RKO (cell line): ENCODE results near the gene GRIK2.
"Not testable (repeated sequence)": the region's sequence is repeated elsewhere in the genome, so short reads cannot be mapped to it uniquely, and the experiment has no call there.

Source experiments
- DNase-seq: peaks from one replicate; pipeline ENCODE4 v3.0.0-alpha.2; 2016; ENCODE audit warnings: low spot score

GRIK2 gene

DNA sequence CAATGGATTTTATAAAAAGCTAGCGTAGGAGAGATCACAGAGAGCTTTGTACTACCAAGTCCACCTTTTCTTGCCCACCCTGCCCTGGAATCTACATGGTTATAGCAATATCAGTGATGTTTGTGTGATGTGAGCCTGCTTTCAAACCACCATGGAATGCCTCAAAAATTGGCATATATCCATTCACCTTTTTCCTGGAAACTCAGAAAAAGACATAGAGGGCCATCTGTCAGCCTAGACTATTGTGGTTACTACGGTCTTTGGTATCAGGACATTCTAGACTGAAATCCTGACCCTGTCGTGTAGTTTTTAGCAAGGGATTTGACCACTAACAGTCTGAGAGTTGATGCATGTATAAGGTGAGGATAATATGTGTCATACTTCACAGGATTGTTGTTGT is 239.6 kb downstream of the GRIK2 start:
- DNase-seq: no peak

DNA sequence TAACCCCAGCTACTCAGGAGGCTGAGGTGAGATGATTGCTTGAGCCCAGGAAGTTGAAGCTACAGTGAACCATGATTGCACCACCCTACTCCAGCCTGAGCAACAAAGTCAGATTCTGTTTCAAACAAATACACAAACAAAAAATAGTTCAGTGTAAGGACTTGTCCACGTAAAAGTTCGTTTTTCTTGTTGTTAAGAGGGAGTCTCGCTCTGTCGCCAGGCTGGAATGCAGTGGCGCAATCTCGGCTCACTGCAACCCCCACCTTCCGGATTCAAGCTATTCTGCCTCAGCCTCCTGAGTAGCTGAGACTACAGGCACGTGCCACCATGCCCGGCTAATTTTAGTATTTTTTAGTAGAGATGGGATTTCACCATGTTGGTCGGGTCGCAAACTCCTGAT is 245.4 kb downstream of the GRIK2 start:
- DNase-seq: not testable (repeated sequence)

GRCh38 chr6:101640131-101640530 is 246.6 kb downstream of the GRIK2 start:
- no peak for DNase-seq

DNA sequence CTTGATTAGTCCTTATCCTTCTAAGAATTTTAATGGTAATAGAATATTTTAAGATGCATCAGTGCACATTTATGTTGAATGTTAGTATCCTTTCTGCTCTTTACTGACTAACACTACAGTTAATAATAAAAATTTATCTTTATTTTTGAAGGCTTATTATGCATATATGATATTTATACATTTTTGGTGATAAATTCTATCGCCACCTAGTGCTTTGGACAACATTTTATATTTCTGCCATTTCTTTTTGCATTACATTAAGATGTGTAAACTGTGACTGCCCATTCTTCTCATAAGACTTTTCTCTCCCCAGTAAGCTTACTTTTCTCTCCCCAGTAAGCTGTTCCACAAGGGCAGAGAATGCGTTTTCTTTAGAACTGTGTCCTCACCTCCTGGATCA is 252.3 kb downstream of the GRIK2 start:
- DNase-seq: no peak

DNA sequence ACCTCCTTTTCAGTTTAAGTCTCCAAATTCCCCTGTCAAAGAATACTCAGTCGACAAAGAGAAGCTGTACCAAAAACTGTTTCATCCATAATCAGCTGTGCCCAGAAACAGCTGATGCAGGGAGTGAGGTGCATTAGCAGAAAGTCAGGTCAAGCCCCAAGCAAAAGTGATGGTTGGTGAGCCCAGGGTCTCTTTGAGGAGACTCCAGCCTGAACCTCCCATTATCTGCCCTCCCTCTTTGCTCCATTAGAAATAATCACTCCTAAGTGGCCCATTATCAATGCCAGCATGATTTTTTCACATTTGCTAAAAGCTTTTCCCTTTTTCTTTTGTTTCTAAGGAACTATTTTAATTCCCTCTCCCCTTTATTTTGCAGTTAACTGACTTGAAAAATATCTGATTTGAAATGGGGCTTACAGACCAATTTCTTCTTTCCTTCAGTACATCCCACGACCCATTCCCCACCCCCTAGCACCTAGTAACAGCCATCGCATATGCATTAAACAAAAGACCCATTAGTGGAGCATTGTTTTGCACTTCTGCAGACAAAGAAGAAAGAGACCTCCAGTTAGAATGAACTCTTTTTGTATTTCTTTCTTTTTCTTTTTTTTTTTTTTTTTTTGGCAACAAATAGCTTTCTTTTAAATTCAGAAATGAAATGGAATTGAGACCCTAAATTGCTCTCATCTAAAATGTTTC is 257.0 kb downstream of the GRIK2 start:
- no peak for DNase-seq

- DNase-seq: no peak
Measured at GRCh38 chr6:101652079-101652478, 258.6 kb downstream of the GRIK2 start.

GRCh38 chr6:101655109-101655508 is 261.6 kb downstream of the GRIK2 start:
- DNase-seq: no peak

- no peak for DNase-seq
Measured at GRCh38 chr6:101662111-101662897, 268.8 kb downstream of the GRIK2 start.

DNA sequence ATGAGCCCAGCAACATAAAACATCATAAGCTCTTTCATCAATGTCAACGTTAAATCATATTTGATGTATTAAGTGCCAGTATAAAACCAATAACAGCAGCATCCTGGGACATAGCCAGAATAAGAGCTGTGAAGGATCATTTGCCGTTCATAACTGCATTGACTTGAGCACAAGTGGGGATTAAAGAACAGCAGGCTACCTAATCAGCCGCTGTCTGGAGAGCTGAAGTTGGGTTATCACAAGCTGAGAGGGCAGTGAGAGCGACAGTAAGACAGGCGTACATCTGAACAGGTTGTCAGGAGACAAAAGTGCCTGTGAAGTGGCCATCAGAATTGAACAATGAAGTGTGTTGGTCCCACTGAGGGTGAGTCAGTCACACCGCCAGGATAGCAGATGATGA is 269.6 kb downstream of the GRIK2 start:
- DNase-seq: no peak

GRCh38 chr6:101666256-101666655 is 272.7 kb downstream of the GRIK2 start:
- DNase-seq: peak; percentile 15

GRCh38 chr6:101668496-101669030 is 275.1 kb downstream of the GRIK2 start:
- no peak for DNase-seq

DNA sequence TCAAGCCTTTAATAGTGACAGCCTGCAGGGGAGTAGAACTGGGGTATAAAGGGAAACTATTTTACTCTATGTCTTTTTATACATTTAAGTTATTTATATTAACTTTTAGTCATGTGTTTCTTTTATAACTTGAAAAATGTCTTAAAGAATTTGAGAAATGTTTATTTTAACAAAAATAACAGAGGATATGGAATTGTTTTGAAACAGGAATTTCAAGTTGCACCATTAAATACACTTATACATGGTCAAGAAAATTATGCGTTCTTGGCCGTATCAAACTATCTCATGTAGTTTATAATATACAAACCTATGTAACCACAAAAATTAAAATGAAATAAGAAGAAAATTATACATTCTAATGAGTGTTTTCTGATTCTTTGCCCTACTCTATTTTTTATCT is 282.7 kb downstream of the GRIK2 start:
- DNase-seq: no peak

DNA sequence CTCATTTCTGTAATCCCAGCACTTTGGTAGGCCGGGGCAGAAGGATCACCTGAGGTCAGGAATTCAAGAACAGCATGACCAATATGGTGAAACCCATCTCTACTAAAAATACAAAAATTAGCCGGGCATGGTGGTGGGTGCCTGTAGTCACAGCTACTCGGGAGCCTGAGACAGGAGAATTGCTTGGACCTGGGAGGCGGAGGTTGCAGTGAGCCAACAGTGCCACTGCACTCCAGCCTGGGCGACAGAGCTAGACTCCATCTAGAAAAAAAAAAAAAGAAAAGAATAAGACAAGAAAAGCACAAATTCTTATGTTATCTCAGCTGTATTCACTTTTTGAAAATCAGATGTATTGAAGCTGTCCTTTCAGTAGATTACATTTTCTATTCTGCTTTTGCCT is 289.4 kb downstream of the GRIK2 start:
- no peak for DNase-seq

GRCh38 chr6:101683884-101684283 is 290.4 kb downstream of the GRIK2 start:
- DNase-seq: no peak

DNA sequence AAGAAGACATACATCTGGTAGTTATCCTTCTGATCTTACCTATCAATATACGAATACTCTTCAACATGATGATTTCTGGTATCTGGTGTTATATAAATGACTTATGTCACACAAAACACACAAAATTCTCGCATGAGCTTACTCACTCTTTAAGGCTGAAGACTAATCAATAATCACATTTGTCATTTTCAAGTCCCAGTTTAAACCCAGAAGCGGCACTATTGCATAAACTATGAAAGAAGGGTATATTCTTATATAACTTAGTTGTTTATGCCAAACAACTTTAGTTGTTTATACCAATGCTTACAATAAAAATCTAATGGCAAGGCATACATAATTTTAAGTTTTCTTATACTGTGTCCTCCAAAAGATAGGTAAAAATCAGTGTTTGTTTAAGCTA is 293.1 kb downstream of the GRIK2 start:
- DNase-seq: no peak

GRCh38 chr6:101689156-101689555 is 295.6 kb downstream of the GRIK2 start:
- DNase-seq: no peak

GRCh38 chr6:101689695-101690094 is 296.2 kb downstream of the GRIK2 start:
- DNase-seq: no peak

DNA sequence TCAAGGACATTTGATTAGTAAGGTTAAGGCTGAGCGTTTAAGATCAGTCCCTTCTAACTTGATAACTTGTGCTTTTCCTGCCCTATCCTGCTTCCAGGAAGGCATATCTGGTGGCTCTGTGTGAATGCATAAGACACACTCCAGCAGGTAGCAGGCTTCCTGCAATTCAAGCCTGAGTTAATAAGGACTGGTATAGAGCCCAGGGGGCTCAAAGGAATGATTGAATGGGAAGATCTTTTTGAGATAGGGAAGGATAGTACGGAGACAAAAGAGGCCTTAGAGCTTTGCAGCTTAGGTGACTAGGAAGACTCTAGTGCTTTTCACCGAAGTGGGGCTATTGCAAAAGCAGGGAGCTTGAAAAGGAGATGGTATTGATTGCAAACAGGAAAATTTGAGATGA is 307.1 kb downstream of the GRIK2 start:
- DNase-seq: no peak

GRCh38 chr6:101703311-101703710 is 309.8 kb downstream of the GRIK2 start:
- DNase-seq: no peak

- no peak for DNase-seq
Measured at GRCh38 chr6:101705866-101706265, 312.4 kb downstream of the GRIK2 start.

GRCh38 chr6:101706576-101706975 is 313.1 kb downstream of the GRIK2 start:
- no peak for DNase-seq

GRCh38 chr6:101711518-101711917 is 318.0 kb downstream of the GRIK2 start:
- DNase-seq: no peak

GRCh38 chr6:101716387-101716786 is 322.9 kb downstream of the GRIK2 start:
- DNase-seq: no peak
